ENCODE measurements around the gene YKT6.

GRCh38 chr7:44182827-44183226, 18.0 kb upstream of the YKT6 start:
- TF ChIP-seq CTCF (IDR thresholded peaks at IDR 0.05), result no peak
- TF ChIP-seq POLR2A (IDR thresholded peaks at IDR 0.05), result no peak
